AG09309 (cell line): ENCODE results near the gene ERC1.

Source experiments
- DNase-seq: peaks from one replicate; pipeline ENCODE4 v3.0.0-alpha.2; 2010; ENCODE audit warnings: low read depth
- H3K4me3 ChIP-seq: 2 replicates; pipeline ENCODE4 v1.5.1; 2011; ENCODE audit warnings: mild to moderate bottlenecking, low read depth, low read length, moderate library complexity; ENCODE audit not compliant: control insufficient read depth
- CTCF ChIP-seq: IDR thresholded peaks from 2 replicates; pipeline ENCODE4 v1.5.1; 2011; ENCODE audit warnings: mild to moderate bottlenecking, low read depth, low read length, inconsistent platforms; ENCODE audit not compliant: insufficient read depth, control insufficient read depth; ENCODE audit errors: missing control alignments

Gene ERC1

GRCh38 chr12:990661-991349, at the start of gene ERC1:
Gene ERC1 (plus strand): TSS chr12:991223. CDS start chr12:1027904, 36,681 bp downstream.
- H3K4me3 ChIP-seq, result peak within 1 kb of the TSS; percentile 90
- peak; percentile 33 for DNase-seq
- TF ChIP-seq CTCF, result no peak

- TF ChIP-seq CTCF, result no peak
- no peak overlapping the region for H3K4me3 ChIP-seq
- no peak for DNase-seq
Observed at GRCh38 chr12:943051-943450, 48.0 kb upstream of the ERC1 start.

GRCh38 chr12:944211-944610, 46.8 kb upstream of the ERC1 start:
- H3K4me3 ChIP-seq, result no peak overlapping the region
- no peak for DNase-seq
- no peak for TF ChIP-seq CTCF

GRCh38 chr12:946212-946611, 44.8 kb upstream of the ERC1 start:
- DNase-seq, result no peak
- no peak overlapping the region for H3K4me3 ChIP-seq
- no peak for TF ChIP-seq CTCF

- H3K4me3 ChIP-seq, result no peak overlapping the region
- DNase-seq, result no peak
- no peak for TF ChIP-seq CTCF
Observed at GRCh38 chr12:946631-947030, 44.4 kb upstream of the ERC1 start.

- DNase-seq, result no peak
- no peak for TF ChIP-seq CTCF
- peak overlapping the region; percentile 68 for H3K4me3 ChIP-seq
Observed at GRCh38 chr12:948238-948637, 42.8 kb upstream of the ERC1 start.
